SW 1271 (cell line): ENCODE measurements around the gene OR10A4.
"Not testable (repeated sequence)": the region's sequence is repeated elsewhere in the genome, so short reads cannot be mapped to it uniquely, and the experiment has no call there.

Experiments used
- DNase-seq, 2 experiments: peaks; one replicate each; lab custom pipeline; 2025; lab: John Stamatoyannopoulos, UW

OR10A4 gene

GRCh38 chr11:6898911-6899310 is 22.5 kb downstream of the OR10A4 start:
- DNase-seq = no peak

- peak in 1 of 2 experiments; percentile 10 for DNase-seq
These were observed 24.0 kb downstream of the OR10A4 start for GRCh38 chr11:6900327-6900999.

- DNase-seq = not testable (repeated sequence)
These were observed 28.4 kb downstream of the OR10A4 start for GRCh38 chr11:6904804-6905203.

GRCh38 chr11:6911378-6911777 is 35.0 kb downstream of the OR10A4 start:
- no peak for DNase-seq

GRCh38 chr11:6911948-6912347 is 35.5 kb downstream of the OR10A4 start:
- DNase-seq = no peak

- DNase-seq = no peak
These were observed 43.3 kb downstream of the OR10A4 start for GRCh38 chr11:6919698-6920097.

- DNase-seq = no peak
These were observed 44.3 kb downstream of the OR10A4 start, which contains the start of gene OR2D3 for GRCh38 chr11:6920702-6921101. Gene OR2D3, plus strand, starts transcription at chr11:6921002. Its CDS starts 0 bp downstream, at chr11:6921002.

GRCh38 chr11:6925007-6925577 is 48.7 kb downstream of the OR10A4 start:
- no peak for DNase-seq

- peak in 1 of 2 experiments; percentile 17 for DNase-seq
These were observed 49.3 kb downstream of the OR10A4 start for GRCh38 chr11:6925636-6926207.

- peak; percentile 62 to 66 for DNase-seq
These were observed 50.0 kb downstream of the OR10A4 start, which contains the start of gene ZNF215 for GRCh38 chr11:6926208-6927029. Gene ZNF215, plus strand, starts transcription at chr11:6926426. Its CDS starts 5,847 bp downstream, at chr11:6932273.

GRCh38 chr11:6927030-6927617 is 50.7 kb downstream of the OR10A4 start:
- no peak for DNase-seq
